Measurements from ENCODE around the gene PGF.

Gene PGF

GRCh38 chr14:74988993-74989392 is 33.6 kb upstream of the PGF start:
- no peak for TF ChIP-seq CTCF (IDR thresholded peaks at IDR 0.05)
- no peak overlapping the region for H3K27ac ChIP-seq
- no peak for DNase-seq (ENCODE audit: low spot score)
- no peak overlapping the region for H3K4me3 ChIP-seq

GRCh38 chr14:74988131-74988530 is 32.7 kb upstream of the PGF start:
- Histone ChIP-seq H3K4me3 (no peak overlapping the region), H3K27ac (peak overlapping the region in 1 of 2 donors; percentile 28)
- no peak for DNase-seq (ENCODE audit: low spot score)
- TF ChIP-seq CTCF (IDR thresholded peaks at IDR 0.05), result no peak

GRCh38 chr14:74985806-74986205 is 30.4 kb upstream of the PGF start:
- H3K4me3 ChIP-seq, result no peak overlapping the region
- no peak for DNase-seq (ENCODE audit: low spot score)
- peak overlapping the region; percentile 78 to 80 for H3K27ac ChIP-seq
- TF ChIP-seq CTCF (IDR thresholded peaks at IDR 0.05), result no peak

- peak; percentile 84 for DNase-seq (ENCODE audit: low spot score)
- H3K27ac ChIP-seq, result peak overlapping the region; percentile 78 to 80
- no peak for TF ChIP-seq CTCF (IDR thresholded peaks at IDR 0.05)
- peak overlapping the region; percentile 4 for H3K4me3 ChIP-seq
Observed at GRCh38 chr14:74985028-74985310, 29.6 kb upstream of the PGF start.

- Histone ChIP-seq H3K4me3 (peak overlapping the region; percentile 4), H3K27ac (peak overlapping the region; percentile 78 to 80)
- TF ChIP-seq CTCF (IDR thresholded peaks at IDR 0.05), result no peak
- no peak for DNase-seq (ENCODE audit: low spot score)
Observed at GRCh38 chr14:74984236-74985027, 29.0 kb upstream of the PGF start.

GRCh38 chr14:74983343-74983742 is 27.9 kb upstream of the PGF start:
- Histone ChIP-seq H3K4me3 (no peak overlapping the region), H3K27ac (peak overlapping the region; percentile 80 to 92)
- TF ChIP-seq CTCF (IDR thresholded peaks at IDR 0.05), result no peak
- no peak for DNase-seq (ENCODE audit: low spot score)

GRCh38 chr14:74982661-74983060 is 27.3 kb upstream of the PGF start:
- Histone ChIP-seq H3K27ac (peak overlapping the region; percentile 80 to 92), H3K4me3 (no peak overlapping the region)
- DNase-seq (ENCODE audit: low spot score), result no peak
- TF ChIP-seq CTCF (IDR thresholded peaks at IDR 0.05), result no peak

Data from coronary artery (tissue), 2 donors.